NCI-H446 treated with DMSO at 0.1 percent for 48 hours (cell line): ENCODE data around the gene PARP11.

ENCODE experiments used
- DNase-seq: peaks from one replicate; lab custom pipeline; 2025; lab: John Stamatoyannopoulos, UW

Gene PARP11

GRCh38 chr12:3770891-3771290, 102.3 kb downstream of the PARP11 start:
- DNase-seq: no peak

- DNase-seq: no peak
These were observed 104.2 kb downstream of the PARP11 start for GRCh38 chr12:3768911-3769447.

- no peak for DNase-seq
These were observed 112.0 kb downstream of the PARP11 start for GRCh38 chr12:3761116-3761735.

GRCh38 chr12:3759878-3760277, 113.3 kb downstream of the PARP11 start:
- no peak for DNase-seq
